Uterus (tissue), 4 donors: ENCODE data around the gene TMLHE. TPM values are rescaled to one million over a fixed set of nuclear protein-coding genes. Genes with fewer than 3 reads are reported as not detected.
"Not testable (repeated sequence)": the region's sequence is repeated elsewhere in the genome, so short reads cannot be mapped to it uniquely, and the experiment has no call there.

Experiments used
- DNase-seq, 2 donors: peaks; one replicate each; pipeline ENCODE4 v3.0.0-alpha.2; 2019 to 2020
- H3K27ac ChIP-seq, 2 donors: fragments of 200-600 bp; sonication (generic); 1 replicate in 1 of 2; 2 replicates in 1 of 2; pipeline ENCODE4 v1.5.1; 2016 to 2018
- H3K27me3 ChIP-seq, 2 donors: fragments of 200-600 bp; sonication (generic); one replicate each; pipeline ENCODE4 v1.5.1; 2018 to 2019; ENCODE audit warnings: control low read depth in 1 of 2
- H3K36me3 ChIP-seq, 2 donors: fragments of 200-600 bp; sonication (generic); one replicate each; pipeline ENCODE4 v1.5.1; 2019; ENCODE audit warnings: control low read depth in 1 of 2
- H3K4me1 ChIP-seq, 2 donors: fragments of 200-600 bp; sonication (generic); one replicate each; pipeline ENCODE4 v1.5.1; 2018 to 2019; ENCODE audit warnings: control low read depth in 1 of 2
- H3K4me3 ChIP-seq, 2 donors: fragments of 200-600 bp; sonication (generic); 1 replicate in 1 of 2; 2 replicates in 1 of 2; pipeline ENCODE4 v1.5.1; 2018 to 2019; ENCODE audit warnings: mild to moderate bottlenecking in 1 of 2
- H3K9me3 ChIP-seq, 2 donors: fragments of 200-600 bp; sonication (generic); one replicate each; pipeline ENCODE4 v1.5.1; 2019; ENCODE audit warnings: control low read depth in 1 of 2
- CTCF ChIP-seq, 4 experiments: fragments of 200-600 bp in 2 of 4; fragments of 450-650 bp in 2 of 4; sonication (generic) in 2 of 4; IDR thresholded peaks; one replicate each; pipeline ENCODE4 v1.5.1; 2016 to 2019; ENCODE audit warnings: antibody characterized with exemption in 4 of 4, mild to moderate bottlenecking in 2 of 4, moderate library complexity in 1 of 4
- POLR2A ChIP-seq, 2 donors: fragments of 450-650 bp; IDR thresholded peaks; one replicate each; pipeline ENCODE4 v1.6.1; 2016; ENCODE audit warnings: antibody characterized with exemption in 2 of 2, mild to moderate bottlenecking in 1 of 2, moderate library complexity in 1 of 2
- intact Hi-C: fragments of 100-400 bp; cut with DNase I; formaldehyde crosslinking; loops from one replicate; pipeline ENCODE4 v1.15.1; 2023; ENCODE audit warnings: low total_unique reads
- total RNA-seq, 4 donors: library from RNA; depleted of rRNA in 3 of 4; stranded (reverse); fragments of >200 nt in 3 of 4; gene quantifications; one replicate each; pipeline versions ENCODE4 v1.1.0 to v1.2.4, GENCODE V29; 2014 to 2023
- donor health status: DM: yes; HTN: yes; CAD: no.

Gene TMLHE
- total RNA-seq, 4 donors from 2014 or later = 2.4 to 42.0 (median 20.2) TPM

DNA sequence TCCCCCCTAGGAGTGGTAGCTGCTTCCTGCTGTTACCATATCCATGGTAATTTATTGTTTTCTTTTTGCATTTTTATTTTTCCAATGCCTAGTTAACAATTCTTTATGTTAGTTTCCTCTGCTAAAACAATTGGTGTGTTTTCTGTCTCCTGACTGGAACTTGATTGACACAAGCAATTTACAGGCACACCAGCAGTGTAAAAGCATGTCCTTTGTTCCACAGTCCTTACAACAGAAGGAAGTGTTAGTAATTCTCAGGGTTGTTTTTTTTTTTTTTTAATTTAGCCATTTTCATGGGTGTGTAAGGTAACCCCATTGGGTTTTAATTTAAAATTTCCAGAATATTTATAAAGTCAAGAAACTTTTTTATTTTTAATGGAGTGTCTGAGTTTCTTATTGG, 25.0 kb upstream of the TMLHE start:
- H3K4me3 ChIP-seq = no peak overlapping the region
- no peak for TF ChIP-seq POLR2A (IDR thresholded peaks at IDR 0.05)
- TF ChIP-seq CTCF (IDR thresholded peaks at IDR 0.05) = no peak
- H3K36me3 ChIP-seq = no peaks in the 10 kb centered on the region
- no peak for DNase-seq
- H3K9me3 ChIP-seq = no peaks in the 10 kb centered on the region
- no peak overlapping the region for H3K27ac ChIP-seq
- no peaks in the 10 kb centered on the region for H3K4me1 ChIP-seq
- H3K27me3 ChIP-seq = no peaks in the 10 kb centered on the region
- intact Hi-C loops = no loop called here

GRCh38 chrX:155635019-155635418, 22.3 kb upstream of the TMLHE start:
- H3K9me3 ChIP-seq, DNase-seq, intact Hi-C loops, H3K27me3 ChIP-seq, H3K27ac ChIP-seq, H3K4me1 ChIP-seq, H3K36me3 ChIP-seq, H3K4me3 ChIP-seq: not testable (repeated sequence)

- TF ChIP-seq CTCF (IDR thresholded peaks at IDR 0.05) (no peak), POLR2A (IDR thresholded peaks at IDR 0.05) (no peak)
- Histone ChIP-seq H3K27me3 (no peaks in the 10 kb centered on the region), H3K36me3 (no peaks in the 10 kb centered on the region), H3K4me1 (no peaks in the 10 kb centered on the region), H3K9me3 (peaks cover 0 to 8% of the 10 kb centered on the region in 2 donors), H3K4me3 (no peak overlapping the region), H3K27ac (no peak overlapping the region)
- intact Hi-C loops = no loop called here
- DNase-seq = no peak
Measured at GRCh38 chrX:155632431-155633100, 19.8 kb upstream of the TMLHE start.

- H3K4me3 ChIP-seq, H3K36me3 ChIP-seq, H3K4me1 ChIP-seq, intact Hi-C loops, H3K27me3 ChIP-seq, H3K9me3 ChIP-seq, H3K27ac ChIP-seq, DNase-seq: not testable (repeated sequence)
Measured at GRCh38 chrX:155620110-155620509, 7.4 kb upstream of the TMLHE start.

DNA sequence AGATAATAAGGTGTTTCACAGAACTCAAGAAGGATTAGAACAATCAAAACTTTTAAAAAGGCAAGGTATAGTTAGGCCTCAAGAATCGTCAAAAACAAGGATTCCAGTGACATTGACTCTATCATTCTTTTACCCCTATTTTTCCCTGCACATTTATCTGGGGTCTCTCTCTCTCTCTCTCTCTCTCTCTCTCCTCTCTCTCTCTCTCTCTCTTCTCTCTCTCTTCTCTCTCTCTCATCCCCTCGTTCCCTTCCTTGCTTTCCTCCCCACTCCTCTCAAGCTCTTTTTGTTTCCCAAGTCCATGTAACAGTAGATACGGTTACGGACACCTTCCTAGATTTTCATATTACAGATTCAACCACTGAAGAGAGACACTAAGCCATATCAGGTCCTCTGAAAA, 3.2 kb upstream of the TMLHE start:
- Histone ChIP-seq H3K27ac (no peak overlapping the region), H3K4me1 (no peaks in the 10 kb centered on the region), H3K36me3 (no peaks in the 10 kb centered on the region), H3K27me3 (no peaks in the 10 kb centered on the region), H3K9me3 (no peaks in the 10 kb centered on the region), H3K4me3 (no peak overlapping the region)
- intact Hi-C loops = no loop called here
- TF ChIP-seq CTCF (IDR thresholded peaks at IDR 0.05) (no peak), POLR2A (IDR thresholded peaks at IDR 0.05) (no peak)
- DNase-seq = no peak

DNA sequence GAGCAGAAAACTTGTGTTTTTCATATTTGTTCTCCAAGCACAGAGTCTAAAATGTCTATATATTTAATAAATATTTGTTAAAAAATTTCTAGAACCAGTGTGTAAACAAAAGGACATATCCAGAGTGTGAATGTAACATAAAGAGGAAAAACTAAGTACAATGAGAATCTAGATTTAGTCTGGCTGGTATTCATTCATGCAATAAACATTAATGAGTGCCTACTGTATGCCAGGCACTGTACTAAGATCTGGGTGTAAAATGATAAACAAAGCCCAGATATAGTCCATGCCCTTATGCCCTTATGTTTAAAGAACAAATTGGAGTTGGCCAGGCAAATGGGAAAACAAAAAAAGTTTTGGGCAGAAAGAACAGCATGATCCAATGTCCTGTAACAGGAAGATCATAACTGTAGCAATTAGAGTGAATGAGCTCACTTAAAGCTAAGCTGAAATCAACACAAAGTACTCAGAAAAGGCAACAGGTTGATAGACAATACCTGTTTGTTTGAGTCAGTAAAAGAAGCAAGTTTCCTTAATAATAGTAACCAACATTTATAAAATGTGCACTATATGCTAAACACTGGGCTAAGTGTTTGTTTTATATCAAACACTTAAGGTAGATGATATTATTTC, 1.3 kb upstream of the TMLHE start:
- no peak for TF ChIP-seq CTCF (IDR thresholded peaks at IDR 0.05)
- no peak for TF ChIP-seq POLR2A (IDR thresholded peaks at IDR 0.05)
- no peak overlapping the region for H3K4me3 ChIP-seq
- H3K36me3 ChIP-seq = no peaks in the 10 kb centered on the region
- intact Hi-C loops = no loop called here
- H3K27me3 ChIP-seq = no peaks in the 10 kb centered on the region
- no peak overlapping the region for H3K27ac ChIP-seq
- H3K4me1 ChIP-seq = no peaks in the 10 kb centered on the region
- DNase-seq = no peak
- H3K9me3 ChIP-seq = no peaks in the 10 kb centered on the region
